Measurements from ENCODE around the gene OSCP1.
"Not testable (repeated sequence)": the region's sequence is repeated elsewhere in the genome, so short reads cannot be mapped to it uniquely, and the experiment has no call there.

- TF ChIP-seq EZH2 (IDR thresholded peaks at IDR 0.05; ENCODE audit: low read depth, unreplicated experiment); JUNB (IDR thresholded peaks at IDR 0.05; ENCODE audit: unreplicated experiment); POLR2AphosphoS5 (IDR thresholded peaks at IDR 0.05; ENCODE audit: low read depth); EZH2phosphoT487 (IDR thresholded peaks at IDR 0.05; ENCODE audit: unreplicated experiment); CREB1 (CRISPR knock-in tag; IDR thresholded peaks at IDR 0.05; ENCODE audit: low read depth); NANOG (IDR thresholded peaks at IDR 0.05; ENCODE audit: borderline replicate concordance); STAT1 (IDR thresholded peaks at IDR 0.05; ENCODE audit: unreplicated experiment); ZNF331 (CRISPR knock-in tag; IDR thresholded peaks at IDR 0.05; ENCODE audit: low read depth): not testable (repeated sequence)
- TF ChIP-seq, protein P1, sequence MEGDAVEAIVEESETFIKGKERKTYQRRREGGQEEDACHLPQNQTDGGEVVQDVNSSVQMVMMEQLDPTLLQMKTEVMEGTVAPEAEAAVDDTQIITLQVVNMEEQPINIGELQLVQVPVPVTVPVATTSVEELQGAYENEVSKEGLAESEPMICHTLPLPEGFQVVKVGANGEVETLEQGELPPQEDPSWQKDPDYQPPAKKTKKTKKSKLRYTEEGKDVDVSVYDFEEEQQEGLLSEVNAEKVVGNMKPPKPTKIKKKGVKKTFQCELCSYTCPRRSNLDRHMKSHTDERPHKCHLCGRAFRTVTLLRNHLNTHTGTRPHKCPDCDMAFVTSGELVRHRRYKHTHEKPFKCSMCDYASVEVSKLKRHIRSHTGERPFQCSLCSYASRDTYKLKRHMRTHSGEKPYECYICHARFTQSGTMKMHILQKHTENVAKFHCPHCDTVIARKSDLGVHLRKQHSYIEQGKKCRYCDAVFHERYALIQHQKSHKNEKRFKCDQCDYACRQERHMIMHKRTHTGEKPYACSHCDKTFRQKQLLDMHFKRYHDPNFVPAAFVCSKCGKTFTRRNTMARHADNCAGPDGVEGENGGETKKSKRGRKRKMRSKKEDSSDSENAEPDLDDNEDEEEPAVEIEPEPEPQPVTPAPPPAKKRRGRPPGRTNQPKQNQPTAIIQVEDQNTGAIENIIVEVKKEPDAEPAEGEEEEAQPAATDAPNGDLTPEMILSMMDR (conservative IDR thresholded peaks at IDR 0.05; ENCODE audit: low read depth in 2 of 2): peak in 1 of 2 experiments; percentile 29; a peak in 2 of 4 replicates
- TF ChIP-seq, protein P2, sequence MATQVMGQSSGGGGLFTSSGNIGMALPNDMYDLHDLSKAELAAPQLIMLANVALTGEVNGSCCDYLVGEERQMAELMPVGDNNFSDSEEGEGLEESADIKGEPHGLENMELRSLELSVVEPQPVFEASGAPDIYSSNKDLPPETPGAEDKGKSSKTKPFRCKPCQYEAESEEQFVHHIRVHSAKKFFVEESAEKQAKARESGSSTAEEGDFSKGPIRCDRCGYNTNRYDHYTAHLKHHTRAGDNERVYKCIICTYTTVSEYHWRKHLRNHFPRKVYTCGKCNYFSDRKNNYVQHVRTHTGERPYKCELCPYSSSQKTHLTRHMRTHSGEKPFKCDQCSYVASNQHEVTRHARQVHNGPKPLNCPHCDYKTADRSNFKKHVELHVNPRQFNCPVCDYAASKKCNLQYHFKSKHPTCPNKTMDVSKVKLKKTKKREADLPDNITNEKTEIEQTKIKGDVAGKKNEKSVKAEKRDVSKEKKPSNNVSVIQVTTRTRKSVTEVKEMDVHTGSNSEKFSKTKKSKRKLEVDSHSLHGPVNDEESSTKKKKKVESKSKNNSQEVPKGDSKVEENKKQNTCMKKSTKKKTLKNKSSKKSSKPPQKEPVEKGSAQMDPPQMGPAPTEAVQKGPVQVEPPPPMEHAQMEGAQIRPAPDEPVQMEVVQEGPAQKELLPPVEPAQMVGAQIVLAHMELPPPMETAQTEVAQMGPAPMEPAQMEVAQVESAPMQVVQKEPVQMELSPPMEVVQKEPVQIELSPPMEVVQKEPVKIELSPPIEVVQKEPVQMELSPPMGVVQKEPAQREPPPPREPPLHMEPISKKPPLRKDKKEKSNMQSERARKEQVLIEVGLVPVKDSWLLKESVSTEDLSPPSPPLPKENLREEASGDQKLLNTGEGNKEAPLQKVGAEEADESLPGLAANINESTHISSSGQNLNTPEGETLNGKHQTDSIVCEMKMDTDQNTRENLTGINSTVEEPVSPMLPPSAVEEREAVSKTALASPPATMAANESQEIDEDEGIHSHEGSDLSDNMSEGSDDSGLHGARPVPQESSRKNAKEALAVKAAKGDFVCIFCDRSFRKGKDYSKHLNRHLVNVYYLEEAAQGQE (IDR thresholded peaks at IDR 0.05; ENCODE audit: unreplicated experiment): not testable (repeated sequence)
These were observed 27.4 kb upstream of the OSCP1 start for GRCh38 chr1:36477615-36478014.
